ENCODE data around the gene P3H4.
A peak's percentile ranks its signal among the peaks of the same experiment; 100 is the strongest.
"Not testable (repeated sequence)": the region's sequence is repeated elsewhere in the genome, so short reads cannot be mapped to it uniquely, and the experiment has no call there.

Gene P3H4

GRCh38 chr17:41811549-41812380, at the start of gene P3H4:
Gene P3H4, minus strand, starts transcription at chr17:41811949. Its CDS starts 34 bp downstream, at chr17:41811915.
- DNase-seq, result peak; percentile 50

GRCh38 chr17:41860254-41860931, 48.6 kb upstream of the P3H4 start:
- no peak for DNase-seq

GRCh38 chr17:41851382-41851781, 39.6 kb upstream of the P3H4 start:
- DNase-seq, result not testable (repeated sequence)

GRCh38 chr17:41849251-41849990, 37.7 kb upstream of the P3H4 start:
- DNase-seq, result no peak

- DNase-seq, result no peak
These were observed 37.0 kb upstream of the P3H4 start for GRCh38 chr17:41848788-41849187.

GRCh38 chr17:41844971-41845370, 33.2 kb upstream of the P3H4 start:
- DNase-seq, result no peak

GRCh38 chr17:41840781-41841180, 29.0 kb upstream of the P3H4 start:
- DNase-seq, result not testable (repeated sequence)

GRCh38 chr17:41839448-41839847, 27.7 kb upstream of the P3H4 start:
- DNase-seq, result not testable (repeated sequence)

GRCh38 chr17:41837761-41838538, 26.2 kb upstream of the P3H4 start, which contains the start of gene KLHL10:
Gene KLHL10, plus strand, starts transcription at chr17:41837825. Its CDS starts 108 bp downstream, at chr17:41837933.
- DNase-seq, result no peak

GRCh38 chr17:41836550-41837196, 24.9 kb upstream of the P3H4 start:
- no peak for DNase-seq

- peak; percentile 63 for DNase-seq
These were observed 24.2 kb upstream of the P3H4 start, which contains the start of gene NT5C3B for GRCh38 chr17:41835800-41836549. Gene NT5C3B, minus strand, starts transcription at chr17:41836232. Its CDS starts 39 bp downstream, at chr17:41836193.

- no peak for DNase-seq
These were observed 23.6 kb upstream of the P3H4 start for GRCh38 chr17:41835214-41835799.

- not testable (repeated sequence) for DNase-seq
These were observed 18.2 kb upstream of the P3H4 start for GRCh38 chr17:41829961-41830360.

- DNase-seq, result no peak
These were observed 13.6 kb upstream of the P3H4 start for GRCh38 chr17:41825175-41825845.

- no peak for DNase-seq
These were observed 12.3 kb upstream of the P3H4 start for GRCh38 chr17:41824086-41824485.

- no peak for DNase-seq
These were observed 11.8 kb upstream of the P3H4 start for GRCh38 chr17:41823580-41823979.

GRCh38 chr17:41823141-41823524, 11.4 kb upstream of the P3H4 start:
- no peak for DNase-seq

- DNase-seq, result no peak
These were observed 10.7 kb upstream of the P3H4 start for GRCh38 chr17:41822216-41823140.

- DNase-seq, result no peak
These were observed 10.0 kb upstream of the P3H4 start for GRCh38 chr17:41821776-41822175.

Data from NCI-H2171 (cell line).